HEK293T (cell line): ENCODE results near the gene HSPA4.

Source experiments
- CTCF ChIA-PET: fragments of 350-600 bp; formaldehyde crosslinking; extraction: SDS; loops from one replicate; lab custom pipeline; 2021; ENCODE audit warnings: antibody characterized with exemption, inconsistent platforms; lab: Yijun Ruan, JAX
- POLR2A ChIA-PET: fragments of 350-600 bp; formaldehyde crosslinking; extraction: SDS; loops from one replicate; lab custom pipeline; 2020; ENCODE audit warnings: antibody characterized with exemption, inconsistent platforms; lab: Yijun Ruan, JAX
- DNase-seq: peaks from one replicate; pipeline ENCODE4 v3.0.0; 2012; ENCODE audit warnings: mixed read lengths; ENCODE audit errors: extremely low spot score
- ARNT ChIP-seq: fragments of 450-650 bp; IDR thresholded peaks from 2 replicates; pipeline ENCODE4 v1.6.1; 2017; ENCODE audit warnings: mild to moderate bottlenecking
- BHLHE40 ChIP-seq: fragments of 450-650 bp; IDR thresholded peaks from 2 replicates; pipeline ENCODE4 v1.6.1; 2016; ENCODE audit warnings: mild to moderate bottlenecking, moderate library complexity, borderline replicate concordance
- CTBP1 ChIP-seq: fragments of 450-650 bp; IDR thresholded peaks from 2 replicates; pipeline ENCODE4 v1.6.1; 2016; ENCODE audit warnings: borderline replicate concordance
- ELF4 ChIP-seq: fragments of 450-650 bp; IDR thresholded peaks from 2 replicates; pipeline ENCODE4 v1.6.1; 2017; ENCODE audit warnings: antibody characterized with exemption
- FOXA1 ChIP-seq: fragments of 450-650 bp; IDR thresholded peaks from 2 replicates; pipeline ENCODE4 v1.6.1; 2016; ENCODE audit warnings: mild to moderate bottlenecking
- FOXK2 ChIP-seq: fragments of 450-650 bp; IDR thresholded peaks from 2 replicates; pipeline ENCODE4 v1.6.1; 2016; ENCODE audit warnings: mild to moderate bottlenecking
- FOXM1 ChIP-seq: fragments of 450-650 bp; IDR thresholded peaks from 2 replicates; pipeline ENCODE4 v1.6.1; 2017; ENCODE audit warnings: mild to moderate bottlenecking, borderline replicate concordance
- HDGF ChIP-seq: fragments of 450-650 bp; IDR thresholded peaks from 2 replicates; pipeline ENCODE4 v1.6.1; 2017; ENCODE audit warnings: antibody characterized with exemption, borderline replicate concordance
- L3MBTL2 ChIP-seq: fragments of 450-650 bp; conservative IDR thresholded peaks from 2 replicates; pipeline ENCODE4 v1.6.1; 2016; ENCODE audit warnings: mild to moderate bottlenecking
- LEF1 ChIP-seq: fragments of 450-650 bp; IDR thresholded peaks from 2 replicates; pipeline ENCODE4 v1.6.1; 2017; ENCODE audit warnings: mild to moderate bottlenecking, borderline replicate concordance
- NFRKB ChIP-seq: fragments of 450-650 bp; IDR thresholded peaks from 2 replicates; pipeline ENCODE4 v1.6.1; 2016; ENCODE audit warnings: mild to moderate bottlenecking, moderate library complexity
- PKNOX1 ChIP-seq: fragments of 450-650 bp; IDR thresholded peaks from 2 replicates; pipeline ENCODE4 v1.6.1; 2016
- SP1 ChIP-seq: fragments of 450-650 bp; IDR thresholded peaks from 2 replicates; pipeline ENCODE4 v1.6.1; 2017
- SUZ12 ChIP-seq: fragments of 450-650 bp; IDR thresholded peaks from 2 replicates; pipeline ENCODE4 v1.6.1; 2016; ENCODE audit warnings: mild to moderate bottlenecking
- TARDBP ChIP-seq: fragments of 450-650 bp; IDR thresholded peaks from 2 replicates; pipeline ENCODE4 v1.6.1; 2016
- ZNF384 ChIP-seq: fragments of 450-650 bp; IDR thresholded peaks from 2 replicates; pipeline ENCODE4 v1.6.1; 2016

HSPA4 gene

GRCh38 chr5:133149345-133149744, 97.5 kb downstream of the HSPA4 start:
- POLR2A ChIA-PET: no interaction called here
- DNase-seq: no peak
- CTCF ChIA-PET: no interaction called here
- TF ChIP-seq BHLHE40: no peak
- no peak for TF ChIP-seq ARNT
- no peak for TF ChIP-seq SP1
- TF ChIP-seq ELF4: no peak
- TF ChIP-seq FOXM1: no peak
- no peak for TF ChIP-seq CTBP1
- no peak for TF ChIP-seq FOXA1

- ChIA-PET POLR2A (no interaction called here), CTCF (no interaction called here)
- TF ChIP-seq SUZ12 (no peak), BHLHE40 (no peak), HDGF (no peak), SP1 (no peak)
These were observed 99.2 kb downstream of the HSPA4 start for GRCh38 chr5:133150909-133151544.

GRCh38 chr5:133154274-133155075, 102.7 kb downstream of the HSPA4 start:
- TF ChIP-seq HDGF: no peak
- no peak for TF ChIP-seq LEF1
- TF ChIP-seq FOXA1: no peak
- no peak for TF ChIP-seq SUZ12
- TF ChIP-seq PKNOX1: no peak
- TF ChIP-seq FOXM1: no peak
- TF ChIP-seq L3MBTL2: no peak
- TF ChIP-seq CTBP1: no peak
- no peak for TF ChIP-seq ZNF384
- no peak for TF ChIP-seq NFRKB
- TF ChIP-seq TARDBP: no peak
- TF ChIP-seq ELF4: no peak
- TF ChIP-seq FOXK2: no peak
- TF ChIP-seq BHLHE40: no peak
- no peak for TF ChIP-seq SP1
- TF ChIP-seq ARNT: no peak
- ChIA-PET POLR2A (no interaction called here), CTCF (interaction anchor here (1.0 kb wide), 1 partner anchor 86 kb away, joined by 3 read pairs; no protein-coding TSS in a partner anchor)
- no peak for DNase-seq

More at GRCh38 chr5:133150909-133151544, 99.2 kb downstream of the HSPA4 start:
- no peak for DNase-seq

- TF ChIP-seq ELF4: no peak
- TF ChIP-seq SUZ12: no peak
- TF ChIP-seq FOXM1: no peak
- no peak for TF ChIP-seq LEF1
- TF ChIP-seq TARDBP: no peak
- TF ChIP-seq FOXA1: no peak
- TF ChIP-seq CTBP1: no peak
- TF ChIP-seq BHLHE40: no peak
- POLR2A ChIA-PET: no interaction called here
- CTCF ChIA-PET: no interaction called here
- DNase-seq: no peak
These were observed 103.6 kb downstream of the HSPA4 start for GRCh38 chr5:133155326-133155969.
